GM12873 (cell line): ENCODE results near the gene MYOM1.

Experiments used
- CTCF ChIP-seq: IDR thresholded peaks from 2 replicates; pipeline ENCODE4 v1.5.1; 2012; ENCODE audit warnings: low read depth, mild to moderate bottlenecking, moderate library complexity, low read length, control low read depth; ENCODE audit not compliant: insufficient read depth; ENCODE audit errors: missing control alignments

The MYOM1 gene

DNA sequence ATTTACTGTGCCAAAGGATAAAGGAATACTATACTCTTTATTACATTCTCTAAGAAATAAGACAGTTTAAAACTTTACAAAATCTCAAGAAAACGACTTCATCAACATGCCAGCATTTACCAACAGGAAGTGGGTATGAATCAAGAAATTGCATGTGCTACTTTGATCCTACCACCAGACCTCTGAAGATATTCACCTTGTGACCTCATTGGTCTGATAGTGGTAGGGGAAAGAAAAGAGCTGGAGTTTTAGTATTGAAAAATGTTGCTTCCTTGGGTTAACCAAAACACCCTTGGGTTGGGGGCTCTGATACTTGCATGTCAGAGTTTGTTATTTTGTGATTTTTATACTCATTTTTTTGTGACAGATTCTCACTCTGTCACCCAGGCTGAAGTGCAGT lies 122.7 kb downstream of the MYOM1 start:
- no peak for TF ChIP-seq CTCF

DNA sequence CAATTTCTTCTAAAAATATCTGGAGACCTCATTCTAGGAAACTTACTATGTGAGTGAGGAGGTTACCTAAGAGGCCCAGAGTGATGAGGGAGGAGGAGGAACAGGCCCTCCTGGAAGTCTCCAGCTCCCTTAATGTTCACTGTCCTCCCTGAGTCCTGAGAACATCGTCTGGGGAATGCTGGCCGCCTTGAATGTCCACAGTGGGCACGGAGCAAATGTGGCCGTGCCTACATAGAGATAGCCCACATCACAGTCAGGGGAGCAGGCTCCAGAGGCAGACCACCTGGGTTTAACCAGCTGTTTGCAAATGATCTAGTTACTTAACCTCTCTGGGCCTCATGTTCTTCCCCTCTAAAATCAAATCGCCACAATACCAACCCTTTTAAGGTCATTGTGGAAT lies 123.8 kb downstream of the MYOM1 start:
- TF ChIP-seq CTCF, result no peak

DNA sequence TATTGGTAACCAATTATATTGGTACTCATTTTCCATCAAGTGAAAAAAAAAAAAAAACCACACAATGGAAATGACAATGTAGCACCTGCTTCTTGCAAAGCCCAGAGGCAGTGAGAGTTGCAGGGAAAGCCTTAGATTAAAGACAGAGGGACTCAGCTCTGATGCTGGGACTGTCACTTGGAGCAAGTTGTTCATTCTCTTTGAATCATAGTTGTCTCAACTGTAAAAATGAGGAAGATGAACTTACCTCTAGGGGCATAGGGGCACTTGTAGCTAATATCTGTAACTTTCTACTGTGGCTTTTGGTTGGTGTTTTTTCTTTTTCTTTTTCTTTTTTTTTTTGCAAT lies 125.5 kb downstream of the MYOM1 start:
- no peak for TF ChIP-seq CTCF

GRCh38 chr18:3093624-3094337 lies 126.0 kb downstream of the MYOM1 start:
- TF ChIP-seq CTCF, result no peak

DNA sequence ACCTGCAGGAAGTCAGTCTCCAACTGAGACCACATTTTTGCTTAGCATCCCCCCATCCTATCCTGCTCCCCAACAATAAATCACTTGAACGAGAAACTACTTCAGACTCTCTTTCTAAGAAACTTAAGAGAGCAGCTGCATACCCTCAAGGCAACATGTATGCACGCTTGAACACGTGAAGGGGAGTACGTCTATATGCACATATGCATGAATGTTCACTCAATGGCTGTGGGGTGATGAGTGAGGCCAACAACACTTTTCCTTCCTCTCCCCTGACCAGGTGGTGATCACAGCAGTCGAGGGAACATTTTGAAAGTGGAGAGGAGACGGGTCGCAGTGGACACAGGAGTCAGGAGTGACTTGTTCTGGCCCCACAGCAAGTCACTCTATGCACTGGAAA lies 127.0 kb downstream of the MYOM1 start:
- TF ChIP-seq CTCF, result no peak

GRCh38 chr18:3089579-3089978 lies 130.2 kb downstream of the MYOM1 start:
- TF ChIP-seq CTCF, result no peak

DNA sequence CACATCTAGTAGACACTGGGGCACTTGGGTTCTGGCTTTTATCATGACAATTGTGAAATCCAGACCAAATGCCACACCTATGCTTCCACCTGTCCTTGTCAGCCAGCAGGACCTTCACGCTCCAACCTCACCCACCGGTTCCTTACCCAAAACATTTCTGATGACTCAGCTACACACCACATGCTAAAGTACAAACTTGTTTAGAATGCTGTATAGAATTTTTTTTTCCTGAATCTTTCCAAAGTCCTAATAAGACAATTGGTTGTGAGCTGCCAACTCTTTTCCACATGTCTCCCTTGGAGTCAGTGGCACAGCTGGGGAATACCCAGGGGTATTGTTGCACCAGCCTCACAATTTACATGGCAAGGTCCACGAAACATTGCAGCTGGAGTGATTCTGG lies 131.3 kb downstream of the MYOM1 start:
- TF ChIP-seq CTCF, result no peak
